H1 (cell line): ENCODE measurements around the gene FSCN2. TPM values are rescaled to one million over a fixed set of nuclear protein-coding genes. Genes with fewer than 3 reads are reported as not detected.

Experiments
- CTCF ChIA-PET: fragments of 300-600 bp; sonication (Branson Sonifier 250); formaldehyde crosslinking; loops from one replicate; lab custom pipeline; 2021; ENCODE audit not compliant: partially characterized antibody; lab: Charles Lee
- POLR2A ChIA-PET: fragments of 300-600 bp; sonication (Branson Sonifier 250); formaldehyde crosslinking; loops from one replicate; lab custom pipeline; 2021; ENCODE audit warnings: inconsistent platforms; ENCODE audit not compliant: partially characterized antibody; lab: Charles Lee
- DNase-seq, 2 experiments: peaks; one replicate each; pipeline versions ENCODE4 v3.0.0 to v3.0.0-alpha.2; 2010 to 2022; ENCODE audit warnings: low spot score in 2 of 2, low read depth in 1 of 2, mixed read lengths in 1 of 2
- FAIRE-seq: peaks from 2 replicates; lab custom pipeline; 2011; peaks lifted over from hg19 to GRCh38; lab: Jason Lieb, UNC
- H2AFZ ChIP-seq: 2 replicates; pipeline ENCODE4 v1.8.1; 2012; ENCODE audit warnings: low read length, inconsistent platforms
- H2AK5ac ChIP-seq: 2 replicates; pipeline ENCODE4 v1.6.1; 2013; ENCODE audit warnings: low read depth, low read length
- H2BK120ac ChIP-seq: replicated peaks from 2 replicates; pipeline ENCODE3; 2013; ENCODE audit warnings: low read depth, low read length, inconsistent platforms
- H2BK12ac ChIP-seq: 2 replicates; pipeline ENCODE4 v1.6.1; 2013; ENCODE audit warnings: low read depth, low read length
- H2BK15ac ChIP-seq: 2 replicates; pipeline ENCODE4 v1.6.1; 2013; ENCODE audit warnings: low read length
- H2BK20ac ChIP-seq: 2 replicates; pipeline ENCODE4 v1.6.1; 2013; ENCODE audit warnings: low read length
- H2BK5ac ChIP-seq: 2 replicates; pipeline ENCODE4 v1.6.1; 2013; ENCODE audit warnings: low read depth, low read length
- H3K14ac ChIP-seq: 2 replicates; pipeline ENCODE4 v1.6.1; 2013; ENCODE audit warnings: inconsistent platforms; ENCODE audit not compliant: insufficient read length
- H3K18ac ChIP-seq: 2 replicates; pipeline ENCODE4 v1.6.1; 2013; ENCODE audit warnings: low read length; ENCODE audit errors: extremely low read depth
- H3K23ac ChIP-seq: 2 replicates; pipeline ENCODE4 v1.6.1; 2013; ENCODE audit warnings: inconsistent platforms; ENCODE audit not compliant: insufficient read length
- H3K23me2 ChIP-seq: 2 replicates; pipeline ENCODE4 v1.6.1; 2013; ENCODE audit warnings: low read depth, low read length
- H3K27ac ChIP-seq: 2 replicates; pipeline ENCODE4 v1.6.1; 2011; ENCODE audit warnings: low read depth, low read length, inconsistent platforms
- H3K27me3 ChIP-seq, 4 experiments: replicated peaks in 1 of 4; 1 replicate in 1 of 4; 2 replicates in 3 of 4; pipeline versions ENCODE4 v1.6.1 to v1.8.1; 2011 to 2013; ENCODE audit warnings: low read length in 3 of 4, mild to moderate bottlenecking in 3 of 4, inconsistent platforms in 2 of 4, mixed read lengths in 2 of 4, moderate library complexity in 1 of 4; ENCODE audit not compliant: control insufficient read depth in 3 of 4, insufficient read depth in 3 of 4; ENCODE audit errors: extremely low read depth in 1 of 4
- H3K36me3 ChIP-seq, 4 experiments: 2 replicates each; pipeline versions ENCODE4 v1.6.1 to v1.8.1; 2011 to 2013; ENCODE audit warnings: mild to moderate bottlenecking in 4 of 4, low read length in 3 of 4, moderate library complexity in 2 of 4, control low read depth in 1 of 4, inconsistent platforms in 1 of 4; ENCODE audit not compliant: insufficient read depth in 4 of 4, control insufficient read depth in 2 of 4
- H3K4ac ChIP-seq: replicated peaks from 2 replicates; pipeline ENCODE3; 2013; ENCODE audit warnings: low read length, low read depth, mixed read lengths, inconsistent platforms; ENCODE audit not compliant: insufficient read length
- H3K4me1 ChIP-seq, 4 experiments: replicated peaks in 1 of 4; 1 replicate in 1 of 4; 2 replicates in 3 of 4; pipeline versions ENCODE4 v1.6.1 to v1.8.1; 2011 to 2013; ENCODE audit warnings: low read length in 3 of 4, inconsistent platforms in 2 of 4, mixed read lengths in 1 of 4; ENCODE audit not compliant: insufficient read depth in 4 of 4, control insufficient read depth in 3 of 4
- H3K4me2 ChIP-seq, 2 experiments: 2 replicates each; pipeline versions ENCODE4 v1.6.1 to v1.8.1; 2011 to 2013; ENCODE audit warnings: low read depth in 2 of 2, low read length in 2 of 2, control low read depth in 1 of 2, inconsistent platforms in 1 of 2, mild to moderate bottlenecking in 1 of 2; ENCODE audit not compliant: insufficient read depth in 1 of 2
- H3K4me3 ChIP-seq, 4 experiments: fragments of 200-600, 300-600 bp in 1 of 4; sonication (generic), shearing (Covaris generic), sonication (Bioruptor Twin) in 1 of 4; 2 replicates each; pipeline versions ENCODE4 v1.5.1 to v1.8.1; 2011 to 2016; ENCODE audit warnings: low read length in 4 of 4, low read depth in 3 of 4, control low read depth in 2 of 4, inconsistent platforms in 2 of 4, mild to moderate bottlenecking in 2 of 4, mixed read lengths in 1 of 4, moderate library complexity in 1 of 4; ENCODE audit not compliant: insufficient read depth in 2 of 4; ENCODE audit errors: extremely low read depth in 1 of 4
- H3K56ac ChIP-seq: replicated peaks from 2 replicates; pipeline ENCODE3; 2013; ENCODE audit warnings: low read depth, mild to moderate bottlenecking, mixed read lengths, low read length, inconsistent platforms; ENCODE audit not compliant: insufficient read length
- H3K79me1 ChIP-seq: 2 replicates; pipeline ENCODE4 v1.6.1; 2013; ENCODE audit warnings: low read depth, low read length, control low read depth
- H3K79me2 ChIP-seq, 2 experiments: 2 replicates each; pipeline versions ENCODE4 v1.6.1 to v1.8.1; 2012 to 2013; ENCODE audit warnings: low read length in 2 of 2, mild to moderate bottlenecking in 2 of 2, inconsistent platforms in 1 of 2; ENCODE audit not compliant: insufficient read depth in 2 of 2, control insufficient read depth in 1 of 2
- H3K9ac ChIP-seq, 4 experiments: replicated peaks in 1 of 4; 1 replicate in 1 of 4; 2 replicates in 3 of 4; pipeline versions ENCODE4 v1.6.1 to v1.8.1; 2011 to 2013; ENCODE audit warnings: low read depth in 3 of 4, low read length in 3 of 4, control low read depth in 2 of 4, mild to moderate bottlenecking in 2 of 4, moderate library complexity in 2 of 4, inconsistent platforms in 1 of 4; ENCODE audit errors: extremely low read depth in 1 of 4
- H3K9me3 ChIP-seq, 2 experiments: 2 replicates each; pipeline versions ENCODE4 v1.6.1 to v1.8.1; 2012 to 2013; ENCODE audit warnings: mild to moderate bottlenecking in 2 of 2, moderate library complexity in 2 of 2, control low read depth in 1 of 2, inconsistent platforms in 1 of 2, low read depth in 1 of 2, low read length in 1 of 2, mixed read lengths in 1 of 2; ENCODE audit not compliant: insufficient read depth in 2 of 2
- H4K20me1 ChIP-seq, 2 experiments: replicated peaks in 1 of 2; 2 replicates each; pipeline versions ENCODE3 to v1.8.1; 2011 to 2013; ENCODE audit warnings: inconsistent platforms in 2 of 2, low read length in 2 of 2, mild to moderate bottlenecking in 1 of 2; ENCODE audit not compliant: insufficient read depth in 2 of 2, control insufficient read depth in 1 of 2
- H4K5ac ChIP-seq: 2 replicates; pipeline ENCODE4 v1.6.1; 2013; ENCODE audit warnings: low read length, low read depth, mixed read lengths, inconsistent platforms; ENCODE audit not compliant: insufficient read length
- H4K8ac ChIP-seq: 2 replicates; pipeline ENCODE4 v1.8.0; 2013; ENCODE audit warnings: mild to moderate bottlenecking, moderate library complexity, low read length, inconsistent platforms; ENCODE audit not compliant: insufficient read depth; ENCODE audit errors: extremely low read depth
- H4K91ac ChIP-seq: replicated peaks from 2 replicates; pipeline ENCODE3; 2013; ENCODE audit warnings: low read length, mixed read lengths, inconsistent platforms; ENCODE audit not compliant: insufficient read length
- ATF3 ChIP-seq: IDR thresholded peaks from 2 replicates; pipeline ENCODE4 v1.6.1; 2011; ENCODE audit warnings: low read depth, mild to moderate bottlenecking, low read length; ENCODE audit not compliant: insufficient read depth
- BACH1 ChIP-seq: IDR thresholded peaks from 2 replicates; pipeline ENCODE4 v1.6.1; 2012; ENCODE audit warnings: low read length, improper control_type of control experiment
- SIRT6 ChIP-seq: IDR thresholded peaks from one replicate; pipeline ENCODE4 v1.7.1; 2012; ENCODE audit warnings: low read length, inconsistent platforms
- SIX5 ChIP-seq: IDR thresholded peaks from 2 replicates; pipeline ENCODE4 v1.6.1; 2011; ENCODE audit warnings: mild to moderate bottlenecking, low read depth, low read length
- SRF ChIP-seq: IDR thresholded peaks from 2 replicates; pipeline ENCODE4 v1.6.1; 2011; ENCODE audit warnings: mild to moderate bottlenecking, low read depth, low read length, moderate library complexity
- TAF1 ChIP-seq: IDR thresholded peaks from 2 replicates; pipeline ENCODE4 v1.6.1; 2011; ENCODE audit warnings: mild to moderate bottlenecking, low read depth, low read length
- TBP ChIP-seq: IDR thresholded peaks from 2 replicates; pipeline ENCODE4 v1.6.1; 2011; ENCODE audit warnings: low read depth, low read length, improper control_type of control experiment
- WGBS, 2 experiments: shearing (Covaris generic) in 1 of 2; methylation state at CpG; one replicate each; pipeline versions ENCODE4 v1.1.6 to v1.1.7; 2013 to 2015; ENCODE audit warnings: low lambda C conversion rate in 2 of 2, mixed read lengths in 2 of 2, inconsistent platforms in 1 of 2, low coverage in 1 of 2, missing lambda C conversion rate in 1 of 2; ENCODE audit not compliant: insufficient replicate concordance in 2 of 2, insufficient coverage in 1 of 2, insufficient read length in 1 of 2; ENCODE audit errors: extremely low coverage in 1 of 2, missing lambda C conversion rate in 1 of 2; 5-methylcytosine and 5-hydroxymethylcytosine counted together
- polyA plus RNA-seq, 7 experiments: library from polyadenylated mRNA; depleted of rRNA in 3 of 7; stranded (reverse) in 5 of 7; unstranded in 2 of 7; fragments of >200 nt in 5 of 7; fragments of 200-250 nt in 2 of 7; gene quantifications; 1 replicate in 5 of 7; 2 replicates in 1 of 7; 4 replicates in 1 of 7; pipeline versions ENCODE4 v1.2.1 to v1.2.3, GENCODE V29; 2011 to 2013; ENCODE audit warnings: missing spikeins in 2 of 7, mixed read lengths in 2 of 7
- total RNA-seq: library from RNA; stranded (reverse); fragmentation: NEBNext Ultra II Directional; extraction: Animal tissue kit (Norgen Biotek cat#: 25700); gene quantifications from 2 replicates; pipeline ENCODE4 v1.2.1, GENCODE V29; 2021

Gene FSCN2
- total and polyA plus RNA-seq, 2 of the 8 experiments (the other 6 are each of a cell fraction or from before 2014, with no cell fraction given) = 0.18 to 0.30 TPM

- H2BK5ac ChIP-seq = no peak overlapping the region
- peaks cover 20 to 68% (median 49%) of the 10 kb centered on the region in 4 experiments for H3K36me3 ChIP-seq
- no peak overlapping the region for H3K56ac ChIP-seq
- no peak overlapping the region for H4K8ac ChIP-seq
- no peaks in the 10 kb centered on the region; the same call in 1 of the 2 replicates for H3K79me1 ChIP-seq
- no peak for FAIRE-seq
- peaks cover 7 to 12% of the 10 kb centered on the region in 2 experiments for H4K20me1 ChIP-seq
- H2BK15ac ChIP-seq = no peak overlapping the region
- H2AK5ac ChIP-seq = no peak overlapping the region
- H3K4me2 ChIP-seq = no peak overlapping the region
- H3K9me3 ChIP-seq = no peaks in the 10 kb centered on the region
- DNase-seq = no peak
- no peaks in the 10 kb centered on the region for H3K27me3 ChIP-seq
- ChIA-PET POLR2A (interaction anchor here (1.0 to 3.4 kb wide), 5 partner anchors 9 to 25 kb away, joined by 3 to 11 read pairs (median 3); no protein-coding TSS in a partner anchor), CTCF (interaction anchor here (0.7 to 2.2 kb wide), 5 partner anchors 11 to 315 kb away, joined by 3 to 12 read pairs (median 4); no protein-coding TSS in a partner anchor)
- no peak overlapping the region for H4K91ac ChIP-seq
- TF ChIP-seq TBP (no peak), SRF (no peak), SIX5 (no peak), TAF1 (no peak), BACH1 (no peak), ATF3 (no peak), SIRT6 (no peak)
- no peak overlapping the region for H3K14ac ChIP-seq
- H3K9ac ChIP-seq = no peak overlapping the region
- no peaks in the 10 kb centered on the region for H3K4me1 ChIP-seq
- H3K23ac ChIP-seq = no peak overlapping the region
- no peaks in the 10 kb centered on the region for H3K23me2 ChIP-seq
- no peak overlapping the region for H4K5ac ChIP-seq
- H2BK120ac ChIP-seq = no peak overlapping the region
- H3K18ac ChIP-seq = no peak overlapping the region
- no peak overlapping the region for H3K4me3 ChIP-seq
- no peak overlapping the region for H3K4ac ChIP-seq
- WGBS, 2 experiments = 92% methylated on average over 18 of the region's 18 CpGs; no CpG with 5 or more reads in 1 of the 2 experiments
- H2BK12ac ChIP-seq = no peak overlapping the region
- H2BK20ac ChIP-seq = no peak overlapping the region
- no peak overlapping the region for H3K27ac ChIP-seq
- H2AFZ ChIP-seq = no peak overlapping the region
- no peaks in the 10 kb centered on the region for H3K79me2 ChIP-seq
Measured at GRCh38 chr17:81569986-81570514, 41.9 kb downstream of the FSCN2 start.
